DMS153 treated with DMSO at 0.1 percent for 48 hours (cell line): ENCODE data around the gene LRRC28.
"Not testable (repeated sequence)": the region's sequence is repeated elsewhere in the genome, so short reads cannot be mapped to it uniquely, and the experiment has no call there.

ENCODE experiments used
- DNase-seq: peaks from one replicate; lab custom pipeline; 2025; ENCODE audit not compliant: unreplicated experiment; lab: John Stamatoyannopoulos, UW

Gene LRRC28

GRCh38 chr15:99250857-99251841 lies at the start of gene LRRC28:
TSS of gene LRRC28 (plus strand) at chr15:99251481. CDS start at chr15:99255958, 4,477 bp downstream.
- DNase-seq: peak; percentile 85

GRCh38 chr15:99202176-99202552 lies 49.1 kb upstream of the LRRC28 start:
- no peak for DNase-seq

- no peak for DNase-seq
Measured at GRCh38 chr15:99207672-99208071, 43.6 kb upstream of the LRRC28 start.

GRCh38 chr15:99209326-99209725 lies 42.0 kb upstream of the LRRC28 start:
- no peak for DNase-seq

GRCh38 chr15:99210334-99210733 lies 40.9 kb upstream of the LRRC28 start:
- DNase-seq: no peak

GRCh38 chr15:99211926-99212325 lies 39.4 kb upstream of the LRRC28 start:
- DNase-seq: no peak

GRCh38 chr15:99212406-99212805 lies 38.9 kb upstream of the LRRC28 start:
- no peak for DNase-seq

GRCh38 chr15:99213187-99213811 lies 38.0 kb upstream of the LRRC28 start:
- DNase-seq: peak; percentile 3

GRCh38 chr15:99224372-99225214 lies 26.7 kb upstream of the LRRC28 start:
- no peak for DNase-seq

- DNase-seq: no peak
Measured at GRCh38 chr15:99226802-99227201, 24.5 kb upstream of the LRRC28 start.

GRCh38 chr15:99228120-99228770 lies 23.0 kb upstream of the LRRC28 start:
- no peak for DNase-seq

- DNase-seq: no peak
Measured at GRCh38 chr15:99230867-99231266, 20.4 kb upstream of the LRRC28 start.

GRCh38 chr15:99232740-99233139 lies 18.5 kb upstream of the LRRC28 start:
- DNase-seq: no peak

GRCh38 chr15:99234160-99234559 lies 17.1 kb upstream of the LRRC28 start:
- not testable (repeated sequence) for DNase-seq

GRCh38 chr15:99238849-99239248 lies 12.4 kb upstream of the LRRC28 start:
- DNase-seq: no peak

- no peak for DNase-seq
Measured at GRCh38 chr15:99239545-99240198, 11.6 kb upstream of the LRRC28 start.

- no peak for DNase-seq
Measured at GRCh38 chr15:99241752-99242151, 9.5 kb upstream of the LRRC28 start.

GRCh38 chr15:99244306-99244705 lies 7.0 kb upstream of the LRRC28 start:
- DNase-seq: no peak

GRCh38 chr15:99247062-99247461 lies 4.2 kb upstream of the LRRC28 start:
- no peak for DNase-seq

- DNase-seq: no peak
Measured at GRCh38 chr15:99248000-99248715, 3.1 kb upstream of the LRRC28 start.
